KBM-7 (cell line): Measurements from ENCODE around the gene ARSA.

Source experiments
- DNase-seq: peaks from one replicate; pipeline ENCODE4 v3.0.0-alpha.2; 2015
- in situ Hi-C: fragments of 300-500 bp; cut with MboI; formaldehyde crosslinking; loops from 2 replicates; pipeline ENCODE4 v1.14.3; 2020; ENCODE audit warnings: low sequenced_read_pairs, low pct_unique_long_range_greater_than_20kb, mixed read lengths

Gene ARSA

GRCh38 chr22:50585781-50586180 lies 42.2 kb downstream of the ARSA start:
- DNase-seq: no peak
- in situ Hi-C loops: no loop called here

DNA sequence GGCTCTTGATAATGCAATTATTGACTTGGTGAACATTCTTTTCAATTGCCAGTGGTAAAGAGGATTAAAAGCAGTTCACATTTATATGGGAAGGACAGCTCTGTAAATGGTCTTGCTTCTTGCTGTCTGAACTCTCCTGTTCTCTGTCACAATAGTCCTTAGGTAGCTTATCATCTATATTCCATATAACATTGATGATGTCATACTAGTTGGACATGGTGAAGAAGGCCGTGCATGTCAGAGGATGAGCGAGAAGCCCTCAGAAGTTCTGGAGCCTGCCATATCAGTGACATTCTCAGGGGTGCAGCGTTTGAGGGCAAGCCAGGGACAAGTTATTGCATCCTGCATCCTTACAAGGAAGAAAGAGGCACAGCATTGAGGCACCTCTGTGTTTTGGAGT lies 42.7 kb downstream of the ARSA start:
- in situ Hi-C loops: no loop called here

GRCh38 chr22:50584106-50585096 lies 43.6 kb downstream of the ARSA start:
- no peak for DNase-seq
- in situ Hi-C loops: no loop called here

More for the DNA sequence above, 42.7 kb downstream of the ARSA start:
- no peak for DNase-seq

- DNase-seq: no peak
- in situ Hi-C loops: no loop called here
These were observed 44.6 kb downstream of the ARSA start for GRCh38 chr22:50583294-50583861.

GRCh38 chr22:50582493-50583293 lies 45.3 kb downstream of the ARSA start, which contains the start of gene CHKB:
CHKB (minus strand) TSS chr22:50582849; CDS start chr22:50582781, 68 bp downstream.
- peak; percentile 98 for DNase-seq
- in situ Hi-C loops: no loop called here

- peak; percentile 27 for DNase-seq
- in situ Hi-C loops: no loop called here
These were observed 45.9 kb downstream of the ARSA start for GRCh38 chr22:50581950-50582492.

DNA sequence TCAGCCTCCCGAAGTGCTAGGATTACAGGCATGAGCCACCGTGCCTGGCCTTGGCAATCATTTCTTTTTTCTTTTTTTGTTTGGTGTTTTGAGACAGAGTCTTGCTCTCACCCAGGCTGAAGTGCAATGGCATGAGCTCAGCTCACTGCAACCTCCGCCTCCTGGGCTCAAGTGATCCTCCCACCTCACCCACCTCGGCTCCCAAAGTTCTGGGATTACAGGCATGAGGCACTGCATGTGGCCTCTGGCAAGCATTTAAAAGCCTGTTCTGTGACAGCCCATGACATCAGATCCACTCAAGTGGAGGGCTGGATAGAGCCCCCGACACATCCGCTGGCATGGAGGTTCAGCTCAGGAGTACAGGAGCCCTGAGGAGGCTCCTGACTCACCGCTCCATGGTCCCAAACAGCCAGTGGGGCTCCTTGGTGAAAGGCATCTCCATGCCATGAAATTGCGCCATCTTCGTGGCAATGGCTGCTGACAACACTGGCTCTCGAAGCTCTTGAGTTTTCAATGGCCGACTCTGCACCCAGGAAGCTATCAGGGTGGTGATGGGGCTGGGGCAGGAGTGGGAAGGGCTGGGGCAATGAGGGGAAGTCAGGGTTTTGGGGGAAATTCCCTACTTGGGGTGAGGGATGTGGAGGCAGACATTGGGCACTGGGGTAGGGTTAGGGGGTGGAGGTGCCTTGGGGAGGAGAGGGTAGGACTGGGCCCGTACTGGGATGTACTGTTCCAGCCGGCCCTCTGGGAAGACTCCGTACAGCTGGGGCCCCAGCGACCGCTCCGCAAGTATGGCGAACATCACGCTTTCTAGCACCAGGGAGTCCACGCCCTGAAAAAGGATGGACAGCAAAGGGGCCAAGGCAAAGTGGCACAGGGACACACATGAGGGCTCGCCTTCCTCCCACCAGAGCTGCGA lies 46.7 kb downstream of the ARSA start:
- DNase-seq: no peak
- in situ Hi-C loops: no loop called here

DNA sequence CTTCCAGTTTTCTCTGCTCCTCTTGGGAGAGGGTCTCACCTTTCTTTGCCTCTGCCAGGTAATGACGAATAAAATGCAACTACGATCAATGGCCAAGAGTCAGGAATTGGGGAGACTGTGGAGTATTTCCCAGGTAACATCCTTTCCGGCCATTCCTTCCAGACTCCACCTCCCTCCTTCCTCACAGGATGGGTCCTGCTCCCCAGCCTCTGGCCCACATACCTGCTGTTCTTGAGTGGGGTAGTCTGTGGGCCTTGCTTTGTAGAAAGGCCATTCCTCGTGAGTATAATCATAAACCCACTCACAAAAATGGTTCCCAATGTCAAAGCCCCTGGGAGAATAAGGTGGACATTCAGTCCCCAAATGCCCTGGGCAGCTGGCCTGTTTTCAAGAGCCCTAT lies 48.2 kb downstream of the ARSA start:
- in situ Hi-C loops: no loop called here
- DNase-seq: no peak

DNA sequence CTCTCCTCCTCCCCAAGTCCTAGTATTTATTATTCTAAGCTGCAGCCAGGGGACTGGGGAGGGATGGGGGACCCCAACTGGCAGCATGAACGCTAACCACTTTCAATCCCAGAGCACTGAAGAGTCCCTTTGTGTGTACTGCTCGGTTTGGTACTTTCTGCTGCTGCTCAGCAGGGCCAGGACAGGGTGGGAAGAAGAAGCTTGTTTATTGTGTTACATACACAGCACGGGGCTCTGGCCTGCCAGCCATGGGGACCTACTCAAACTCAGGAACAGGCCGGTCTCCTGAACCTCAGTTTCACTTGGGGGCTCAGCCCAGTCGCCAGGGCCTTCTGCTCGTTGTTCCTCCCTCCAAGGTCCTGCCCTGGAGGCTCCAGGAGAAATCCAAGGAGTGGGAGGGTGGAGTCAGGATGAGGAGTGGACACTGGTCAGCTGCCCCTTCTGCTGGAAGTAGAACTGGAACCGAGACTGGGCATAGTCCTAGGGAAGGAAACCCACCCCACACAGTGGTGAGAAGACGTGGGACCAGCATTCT lies 49.1 kb downstream of the ARSA start:
- in situ Hi-C loops: no loop called here
- DNase-seq: no peak

DNA sequence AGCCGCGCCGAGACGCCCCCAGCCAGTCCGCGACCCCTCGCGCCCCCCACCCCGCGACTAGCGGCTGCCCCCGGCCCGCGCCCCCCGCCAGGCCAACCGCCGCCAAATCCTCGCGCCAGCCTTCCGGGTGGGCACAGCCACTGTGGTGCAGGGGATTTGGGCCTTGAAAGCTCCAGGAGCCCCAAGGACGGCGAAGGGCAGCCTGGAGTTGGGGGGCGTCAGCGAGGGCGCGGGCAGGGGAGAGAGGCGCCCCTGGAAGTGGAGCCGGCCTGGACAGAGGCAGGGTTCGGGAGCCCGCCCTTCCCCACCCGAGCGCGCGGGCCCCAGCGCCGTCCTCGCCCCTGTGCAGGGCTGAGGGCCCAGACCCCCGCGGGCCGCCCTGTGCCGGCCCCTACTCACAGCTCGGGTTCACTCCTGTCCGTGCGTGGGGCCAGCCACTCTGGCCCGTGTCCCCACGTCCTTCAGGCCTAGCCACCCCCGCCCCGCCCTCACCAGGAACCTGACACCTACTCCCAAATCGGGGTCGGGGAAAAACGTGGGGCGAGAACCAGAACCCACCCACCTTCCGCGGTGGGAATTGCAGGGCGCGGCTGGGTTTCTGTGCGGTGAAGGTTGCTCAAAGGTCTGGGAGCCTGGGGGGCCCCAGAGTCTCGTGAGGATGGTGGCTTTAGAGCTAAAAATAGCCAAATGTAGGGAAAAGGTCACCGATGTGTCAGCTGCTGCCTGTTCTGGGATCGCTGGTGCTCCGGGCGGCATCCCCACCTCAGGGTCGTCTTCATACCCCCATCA lies 49.8 kb downstream of the ARSA start, which contains the start of gene CPT1B:
CPT1B (minus strand) TSS at position 441 of the 789 bp plus-strand sequence. CDS start 512 bp downstream, outside the sequence.
- in situ Hi-C loops: no loop called here
- DNase-seq: no peak

- DNase-seq: no peak
- in situ Hi-C loops: no loop called here
These were observed 50.3 kb downstream of the ARSA start for GRCh38 chr22:50577697-50577986.

DNA sequence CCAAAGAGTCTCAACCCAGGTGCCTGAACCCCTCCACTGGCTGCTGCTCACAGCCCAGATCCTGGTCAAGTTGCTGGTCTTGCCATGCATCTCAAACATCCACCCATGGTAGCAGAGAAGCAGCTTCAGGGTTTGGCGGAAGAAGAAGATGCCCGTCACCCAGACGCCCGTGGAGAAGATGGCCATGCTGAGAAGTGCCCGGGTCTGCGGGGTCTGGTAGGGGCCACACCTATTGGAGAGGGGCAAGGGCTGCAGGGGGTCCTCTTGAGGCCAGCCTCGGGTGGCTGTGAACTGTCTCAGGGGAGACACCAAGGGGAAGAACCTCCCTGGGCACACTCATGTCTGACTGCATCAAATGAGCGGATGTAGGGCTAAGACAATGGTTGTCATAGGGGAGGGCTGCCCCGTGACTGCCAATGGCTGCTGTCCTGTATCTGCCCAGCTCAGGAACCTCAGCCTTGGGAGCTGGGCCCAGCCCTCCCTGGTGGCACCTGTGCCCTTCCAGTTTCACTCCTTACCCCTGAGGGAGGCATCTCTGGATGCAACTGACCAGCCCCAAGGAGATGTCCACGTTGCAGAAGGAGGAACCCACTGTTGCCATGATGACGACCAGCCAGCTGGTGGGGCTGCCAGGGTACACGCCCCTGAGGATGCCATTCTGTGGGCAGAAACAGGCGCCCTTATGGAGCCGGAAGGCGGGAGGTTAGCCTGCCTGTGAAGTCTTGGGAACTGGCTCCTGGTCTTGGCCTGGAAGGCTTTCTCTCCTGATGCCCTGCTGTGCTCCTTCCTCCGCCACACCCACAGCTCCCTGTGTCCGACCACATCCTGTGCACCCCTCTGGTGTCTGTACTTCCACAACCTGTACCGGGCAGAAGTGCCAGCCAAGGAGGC lies 50.9 kb downstream of the ARSA start:
- DNase-seq: no peak
- in situ Hi-C loops: no loop called here

DNA sequence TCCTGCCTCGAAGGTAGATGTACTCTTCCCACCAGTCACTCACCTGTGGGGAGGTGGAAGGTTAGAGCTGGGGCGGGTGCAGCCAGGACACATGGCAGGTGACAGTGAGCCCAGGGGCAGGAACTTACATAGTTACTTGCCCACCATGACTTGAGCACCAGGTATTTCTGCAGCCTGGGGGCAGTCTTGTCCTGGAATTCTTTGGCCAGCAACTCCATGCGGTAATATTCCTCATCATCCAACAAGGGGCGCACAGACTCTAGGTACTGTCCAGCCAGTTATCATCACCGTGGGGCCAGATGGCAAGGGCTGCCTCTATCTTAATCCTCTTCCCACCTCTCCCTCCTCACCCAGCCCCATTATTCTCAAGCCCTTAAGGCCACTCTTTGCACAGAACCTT lies 51.9 kb downstream of the ARSA start:
- in situ Hi-C loops: no loop called here
- DNase-seq: peak; percentile 56

DNA sequence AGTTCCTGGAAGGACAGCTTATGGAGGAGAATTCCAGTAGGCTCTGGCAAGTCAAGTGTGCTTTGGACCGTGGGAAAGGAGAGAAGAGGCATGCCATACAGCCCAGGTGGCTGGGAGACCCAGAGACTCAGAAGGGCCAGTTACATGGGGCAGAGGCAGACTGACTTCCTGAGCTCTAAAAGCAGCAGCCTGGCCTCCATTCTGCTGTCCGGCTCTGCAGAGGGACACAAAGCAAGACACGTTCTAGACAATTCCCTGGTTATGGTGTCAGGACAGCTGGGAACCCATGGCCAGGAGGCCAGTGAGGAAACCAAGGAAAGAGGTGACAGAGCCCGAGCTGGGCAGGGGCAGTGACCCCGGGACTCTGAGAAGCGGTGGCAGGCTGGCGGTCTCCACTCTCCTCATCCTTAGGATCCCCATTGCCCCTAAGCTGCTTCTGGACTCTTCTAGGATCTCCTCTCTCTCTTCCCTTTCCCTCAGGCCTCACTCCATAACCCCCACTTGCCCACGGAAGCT lies 52.5 kb downstream of the ARSA start:
- in situ Hi-C loops: no loop called here
- no peak for DNase-seq
